NOMO-1 treated with DMSO at 0.1 percent for 48 hours (cell line): ENCODE data around the gene ROR2.
"Not testable (repeated sequence)": the region's sequence is repeated elsewhere in the genome, so short reads cannot be mapped to it uniquely, and the experiment has no call there.

Experiments
- DNase-seq: peaks from one replicate; lab custom pipeline; 2025; ENCODE audit not compliant: unreplicated experiment; lab: John Stamatoyannopoulos, UW

Gene ROR2

DNA sequence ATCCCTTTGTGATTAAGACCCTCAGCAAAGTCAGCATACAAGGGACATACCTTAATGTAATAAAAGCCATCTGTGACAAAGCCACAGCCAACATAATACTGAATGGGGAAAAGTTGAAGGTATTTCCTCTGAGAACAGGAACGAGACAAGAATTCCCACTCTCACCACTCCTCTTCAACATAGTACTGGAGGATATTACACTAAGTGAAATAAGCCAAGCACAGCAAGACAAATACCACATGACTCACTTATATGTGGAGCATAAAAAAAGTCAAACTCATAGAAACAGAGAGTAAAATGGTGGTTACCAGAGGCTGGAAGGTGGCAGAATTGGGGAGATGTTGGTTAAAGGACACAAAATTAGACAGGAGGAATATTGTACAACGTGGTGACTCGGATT, 408.3 kb downstream of the ROR2 start:
- DNase-seq: no peak

DNA sequence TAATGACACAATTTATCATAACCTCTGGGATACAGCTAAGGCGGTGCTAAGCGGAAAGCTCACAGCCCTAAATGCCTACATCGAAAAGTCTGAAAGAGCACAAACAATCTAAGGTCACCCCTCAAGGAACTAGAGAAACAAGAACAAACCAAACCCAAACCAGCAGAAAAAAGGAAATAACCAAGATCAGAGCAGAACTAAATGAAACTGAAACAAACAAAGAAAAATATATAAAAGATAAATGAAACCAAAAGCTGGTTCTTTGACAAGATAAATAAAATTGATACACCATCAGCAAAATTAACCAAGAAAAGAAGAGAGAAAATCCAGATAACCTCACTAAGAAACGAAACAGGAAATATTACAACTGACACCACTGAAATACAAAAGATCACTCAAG, 409.5 kb downstream of the ROR2 start:
- DNase-seq: not testable (repeated sequence)

DNA sequence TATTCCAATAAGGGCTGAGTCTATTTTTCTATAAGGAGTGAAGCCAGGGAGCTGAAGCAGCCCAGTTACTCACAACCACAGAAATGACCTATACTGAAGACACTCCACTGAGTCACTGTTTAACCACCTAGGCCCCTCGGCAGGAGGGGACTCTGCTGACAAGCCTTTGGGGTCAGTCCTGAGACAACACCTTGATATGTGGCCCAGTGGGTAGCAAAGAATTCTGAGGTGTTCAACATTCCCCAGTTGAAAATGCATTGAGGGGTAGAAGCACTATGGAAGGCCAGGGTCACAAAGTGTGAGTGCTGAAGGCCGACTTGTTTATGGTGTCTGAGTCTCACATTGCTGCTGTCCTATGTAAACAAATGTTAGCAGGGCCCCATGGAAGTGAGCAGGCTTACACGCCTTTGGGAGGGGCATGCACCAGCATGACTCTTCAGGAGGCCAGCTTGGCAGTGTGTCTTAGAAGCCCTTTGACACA, 413.8 kb downstream of the ROR2 start:
- DNase-seq: no peak

DNA sequence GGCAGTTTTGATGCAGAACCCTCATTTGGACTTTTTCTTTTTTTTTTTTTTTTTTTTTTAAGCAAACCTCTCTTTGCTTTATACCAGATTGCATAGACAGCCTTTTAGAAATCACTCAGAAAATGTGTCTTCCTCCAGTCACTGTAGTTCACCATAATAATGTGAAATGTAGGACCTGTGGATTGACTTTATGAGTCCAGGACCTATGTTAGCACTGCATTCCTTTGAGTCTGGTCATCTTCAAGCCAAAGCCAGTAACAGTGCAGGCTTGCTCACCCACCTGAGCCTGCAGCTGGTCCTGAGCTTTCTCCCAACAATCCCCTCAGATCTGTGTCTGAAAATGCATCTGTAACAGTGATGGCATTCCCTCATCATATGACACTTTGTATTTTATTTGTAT, 415.7 kb downstream of the ROR2 start:
- DNase-seq: no peak

DNA sequence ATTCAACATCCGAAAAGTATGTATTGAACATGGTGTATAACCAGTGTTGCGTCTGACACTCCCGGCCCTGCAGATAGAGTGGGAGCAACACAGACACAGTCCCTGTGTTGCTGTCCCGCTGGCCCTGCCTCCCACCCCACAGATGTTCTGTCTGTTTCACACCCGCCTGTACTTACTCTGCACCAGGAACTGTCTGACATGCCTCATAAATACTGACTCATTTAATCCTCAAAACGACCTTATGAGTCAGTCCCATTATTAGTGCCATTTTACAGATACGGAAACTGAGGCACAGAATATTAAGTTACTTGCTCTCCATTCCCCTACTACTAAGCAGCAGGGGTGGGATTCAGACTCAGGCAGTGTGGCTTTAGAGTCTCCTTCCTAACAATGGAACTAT, 416.6 kb downstream of the ROR2 start:
- no peak for DNase-seq

DNA sequence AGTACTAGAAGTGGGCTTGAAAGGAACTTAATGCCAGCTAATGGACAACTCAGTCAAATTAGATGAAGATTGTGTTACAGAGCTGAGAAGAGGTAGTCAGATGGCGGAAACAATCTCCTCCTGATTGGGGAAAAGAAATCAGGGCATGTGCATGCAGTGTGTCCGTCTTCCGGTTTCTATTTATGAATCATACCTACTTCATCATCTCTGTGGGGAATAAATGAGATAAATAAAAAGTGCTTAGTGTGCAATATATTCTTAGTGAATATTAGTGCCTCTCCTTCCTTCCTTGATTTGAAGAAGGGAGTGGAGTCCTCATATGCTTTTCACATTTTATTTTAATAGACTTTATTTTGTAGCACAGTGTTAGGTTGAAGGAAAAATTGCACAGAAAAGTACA, 417.7 kb downstream of the ROR2 start:
- DNase-seq: no peak

DNA sequence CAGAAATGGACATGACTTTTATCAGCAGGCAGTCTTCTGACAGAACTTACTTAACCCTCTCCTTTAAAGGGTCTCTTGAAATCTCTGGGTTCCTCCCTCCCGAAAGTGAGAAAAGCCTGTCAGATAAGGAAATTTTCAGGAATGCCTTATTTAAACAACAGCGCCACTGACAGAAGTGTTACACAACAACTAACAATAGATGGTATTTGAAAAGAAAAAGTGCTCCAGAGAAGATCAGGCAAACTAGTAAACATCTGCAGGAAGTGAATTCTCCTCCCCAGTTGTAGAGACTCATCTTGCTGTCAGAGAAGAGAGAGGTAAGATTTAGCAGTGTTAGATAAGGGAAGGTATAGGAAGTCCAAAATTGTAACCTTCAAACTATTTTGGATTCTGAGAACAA, 419.2 kb downstream of the ROR2 start:
- no peak for DNase-seq

DNA sequence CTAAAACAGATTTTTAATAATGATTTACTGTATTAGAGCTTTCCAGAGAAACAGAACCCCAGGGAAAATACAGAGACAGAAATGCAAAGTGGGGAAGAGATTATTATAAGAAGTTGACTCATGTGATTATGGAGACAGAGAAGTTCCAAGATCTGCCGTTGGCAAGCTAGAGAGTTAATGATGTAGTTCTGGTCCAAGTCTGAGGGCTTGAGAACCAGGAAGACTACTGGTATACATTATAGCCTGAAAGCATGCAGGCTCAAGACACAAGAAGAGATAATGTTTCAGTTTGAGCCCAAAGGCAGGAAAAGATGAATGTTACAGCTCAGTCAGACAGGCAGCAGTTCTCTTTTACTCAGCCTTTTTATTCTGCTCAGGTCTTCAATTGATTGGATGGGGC, 427.5 kb downstream of the ROR2 start:
- no peak for DNase-seq

DNA sequence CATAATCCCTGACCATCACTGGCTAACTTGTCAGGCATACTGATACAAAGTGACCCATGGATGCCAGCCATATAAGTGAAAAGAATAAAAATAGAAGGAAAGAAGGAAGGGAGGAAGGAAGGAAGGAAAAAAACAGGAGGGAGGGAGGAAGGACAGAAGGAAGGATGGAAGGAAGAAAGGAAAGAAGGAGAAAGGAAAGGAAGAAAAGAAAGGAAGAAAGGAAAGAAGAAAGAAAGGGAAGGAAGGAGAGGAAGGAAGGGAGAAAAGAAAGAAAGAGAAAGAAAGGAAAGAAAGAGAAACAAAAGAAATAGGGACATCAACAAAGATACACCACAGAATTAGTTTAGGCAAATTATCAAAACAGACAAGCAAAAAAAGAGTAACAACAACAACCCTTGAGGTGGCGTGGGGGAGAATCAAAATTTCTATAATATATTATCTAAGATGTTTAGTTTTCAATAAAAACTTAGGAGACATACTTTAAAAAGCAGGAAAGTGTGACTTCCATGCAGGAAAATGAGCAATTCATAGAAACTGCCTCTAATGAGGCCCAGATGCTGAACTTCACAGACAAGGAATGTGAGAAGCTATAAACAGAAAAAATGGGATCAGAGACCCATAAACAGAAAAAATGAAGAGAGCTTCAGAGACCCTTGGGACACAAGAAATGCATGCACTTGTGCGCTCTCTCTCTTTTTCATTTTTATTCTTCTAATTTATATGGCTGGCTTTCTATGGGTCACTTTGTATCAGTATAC, 430.3 kb downstream of the ROR2 start:
- no peak for DNase-seq

DNA sequence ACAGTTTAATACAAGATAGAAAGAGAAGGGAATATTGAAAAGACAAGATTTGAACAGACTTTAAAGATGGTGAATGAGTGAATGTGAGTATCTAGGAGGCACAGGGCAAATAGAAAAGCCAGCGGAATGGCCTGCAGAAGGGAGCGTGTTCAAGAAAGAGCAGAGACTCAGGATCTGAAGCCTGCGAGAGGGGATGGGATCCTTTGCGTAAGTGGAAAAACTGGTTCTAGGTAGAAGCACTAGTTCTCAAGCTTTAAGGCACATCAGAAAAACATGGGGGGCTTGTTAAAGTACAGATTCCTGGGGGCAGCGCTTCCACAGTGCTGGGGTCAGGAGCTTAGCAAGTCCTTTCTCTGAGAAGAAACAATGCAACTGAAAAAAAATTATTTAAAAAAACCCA, 431.6 kb downstream of the ROR2 start:
- DNase-seq: no peak

DNA sequence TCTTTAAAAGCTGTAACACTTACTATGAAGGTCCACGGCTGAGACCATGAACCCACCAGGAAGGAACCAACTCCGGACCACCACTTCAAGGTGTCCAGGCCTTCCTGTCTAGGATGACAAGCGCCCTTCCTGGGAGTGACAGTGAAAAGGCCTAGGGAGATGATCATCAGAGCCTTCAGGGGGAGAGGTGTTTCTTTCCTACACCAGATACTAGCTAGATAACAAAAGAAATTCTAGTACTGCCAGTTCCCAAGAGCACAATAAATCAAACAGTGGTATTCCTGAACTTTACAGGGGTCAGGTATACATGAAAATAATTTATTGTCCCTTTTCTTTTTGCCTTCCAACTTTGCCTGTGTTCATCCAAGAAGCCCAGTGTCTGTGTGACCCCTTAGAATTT, 432.2 kb downstream of the ROR2 start:
- DNase-seq: no peak

DNA sequence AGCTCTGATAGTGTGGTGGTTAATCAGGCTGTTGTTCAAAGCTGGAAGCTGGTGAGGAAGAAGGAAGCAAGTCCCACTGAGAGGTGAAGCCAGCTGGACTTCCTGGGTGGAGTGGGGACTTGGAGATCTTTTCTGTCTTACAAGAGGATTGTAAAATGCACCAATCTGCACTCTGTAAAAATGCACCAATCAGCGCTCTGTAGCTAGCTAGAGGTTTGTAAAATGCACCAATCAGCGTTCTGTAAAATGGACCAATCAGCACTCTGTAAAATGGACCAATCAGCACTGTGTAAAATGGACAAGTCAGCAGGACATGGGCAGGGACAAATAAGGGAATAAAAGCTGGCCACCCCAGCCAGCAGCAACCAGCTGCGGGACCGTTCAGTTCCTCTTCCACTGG, 432.7 kb downstream of the ROR2 start:
- DNase-seq: not testable (repeated sequence)

DNA sequence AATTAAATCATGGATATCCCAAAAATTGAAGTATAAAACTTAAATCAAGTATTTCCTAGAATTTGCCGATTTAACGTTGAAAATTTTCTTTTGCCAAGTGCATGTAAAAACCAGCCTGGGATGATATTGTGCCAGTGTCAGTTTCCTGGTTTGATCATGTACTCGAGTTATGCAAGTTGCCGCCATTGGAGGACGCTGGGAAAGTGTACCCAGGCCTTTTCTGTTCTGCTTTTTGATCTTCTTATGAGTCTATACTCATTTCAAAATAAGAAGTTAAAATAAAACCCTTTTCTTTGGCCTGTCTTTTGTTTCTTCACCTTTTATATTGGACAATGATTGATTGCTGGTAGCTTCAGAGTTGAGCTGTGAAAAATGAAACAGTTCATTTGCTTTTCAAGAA, 433.3 kb downstream of the ROR2 start:
- peak; percentile 70 for DNase-seq

DNA sequence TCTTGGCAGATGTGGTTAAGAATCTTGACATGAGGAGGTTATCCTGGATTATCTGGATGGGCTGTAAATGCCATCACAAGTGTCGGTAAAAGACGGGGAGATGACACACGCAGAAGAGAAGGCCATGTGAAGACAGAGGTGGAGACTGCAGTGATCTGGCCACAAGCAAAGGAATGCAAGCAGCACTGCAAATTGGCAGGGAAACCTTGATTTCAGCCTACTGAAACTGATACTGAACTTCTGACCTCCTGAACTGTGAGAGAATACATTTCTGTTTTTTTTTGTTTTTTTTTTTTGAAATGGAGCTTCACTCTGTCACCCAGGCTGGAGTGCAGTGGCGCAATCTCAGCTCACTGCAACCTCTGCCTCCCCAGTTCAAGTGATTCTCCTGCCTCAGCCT, 433.9 kb downstream of the ROR2 start:
- DNase-seq: no peak

DNA sequence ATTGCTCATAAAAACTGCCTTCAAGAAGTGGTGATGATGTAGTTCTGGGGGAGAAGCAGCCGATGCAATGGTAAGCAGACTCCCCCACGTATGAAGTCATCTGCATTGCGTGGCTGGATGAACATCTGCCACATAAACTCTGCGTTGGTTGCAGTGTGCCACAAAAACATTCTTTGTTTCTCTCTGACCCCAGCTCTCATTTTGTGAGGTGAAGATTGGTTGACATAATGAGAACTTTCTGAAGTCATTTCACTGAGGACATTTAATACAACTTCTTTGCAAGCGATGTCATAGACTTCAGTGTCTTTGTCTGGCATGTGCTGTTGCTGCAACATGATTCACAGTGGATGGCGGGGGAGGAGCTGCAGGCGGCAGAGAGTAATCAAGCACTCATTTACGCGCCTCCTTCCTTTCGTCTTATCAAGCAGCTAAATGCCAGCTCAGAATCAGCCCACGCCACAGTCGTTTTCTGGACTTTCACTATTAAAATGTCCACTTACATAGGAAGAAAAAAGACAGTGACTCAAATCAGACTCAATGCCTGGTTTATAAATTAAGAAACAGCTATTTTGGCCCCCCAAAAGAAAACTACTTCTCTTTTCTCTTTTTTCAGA, 434.8 kb downstream of the ROR2 start:
- DNase-seq: no peak
